PC-9 (cell line): Measurements from ENCODE around the gene BOK.

Experiments used
- EZH2 ChIP-seq: fragments of 200-600 bp; sonication (generic); IDR thresholded peaks from 2 replicates; pipeline ENCODE4 v1.8.0; 2017; ENCODE audit warnings: antibody characterized with exemption, low read depth
- TF ChIP-seq, protein P1 (sequence below): fragments of 200-600 bp; sonication (generic); conservative IDR thresholded peaks from 2 replicates; pipeline ENCODE4 v1.6.1; 2017; ENCODE audit warnings: mixed run types, antibody characterized with exemption, mild to moderate bottlenecking, moderate library complexity

- TF ChIP-seq, protein P1, sequence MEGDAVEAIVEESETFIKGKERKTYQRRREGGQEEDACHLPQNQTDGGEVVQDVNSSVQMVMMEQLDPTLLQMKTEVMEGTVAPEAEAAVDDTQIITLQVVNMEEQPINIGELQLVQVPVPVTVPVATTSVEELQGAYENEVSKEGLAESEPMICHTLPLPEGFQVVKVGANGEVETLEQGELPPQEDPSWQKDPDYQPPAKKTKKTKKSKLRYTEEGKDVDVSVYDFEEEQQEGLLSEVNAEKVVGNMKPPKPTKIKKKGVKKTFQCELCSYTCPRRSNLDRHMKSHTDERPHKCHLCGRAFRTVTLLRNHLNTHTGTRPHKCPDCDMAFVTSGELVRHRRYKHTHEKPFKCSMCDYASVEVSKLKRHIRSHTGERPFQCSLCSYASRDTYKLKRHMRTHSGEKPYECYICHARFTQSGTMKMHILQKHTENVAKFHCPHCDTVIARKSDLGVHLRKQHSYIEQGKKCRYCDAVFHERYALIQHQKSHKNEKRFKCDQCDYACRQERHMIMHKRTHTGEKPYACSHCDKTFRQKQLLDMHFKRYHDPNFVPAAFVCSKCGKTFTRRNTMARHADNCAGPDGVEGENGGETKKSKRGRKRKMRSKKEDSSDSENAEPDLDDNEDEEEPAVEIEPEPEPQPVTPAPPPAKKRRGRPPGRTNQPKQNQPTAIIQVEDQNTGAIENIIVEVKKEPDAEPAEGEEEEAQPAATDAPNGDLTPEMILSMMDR = no peak
- no peak for TF ChIP-seq EZH2
Observed at GRCh38 chr2:241540401-241540770, 18.2 kb upstream of the BOK start.
